Activated naive CD8-positive, alpha-beta T cell treated with anti-CD3 and anti-CD28 coated beads, Interleukin-2, amount 10 ng/mL, durations not matched to agents 7 days and 5 days (primary cell): ENCODE measurements around the gene ATP12A. TPM values are rescaled to one million over a fixed set of nuclear protein-coding genes. Genes with fewer than 3 reads are reported as not detected.

Experiments used
- ATAC-seq: fragments of 150-1000 bp; cut with Tn5 transposase; one replicate; pipeline ENCODE4 v1.10.0; 2021; ENCODE audit warnings: low read depth, moderate library complexity
- POLR2A ChIA-PET: fragments of 350-600 bp; sonication (Branson Sonifier 250); formaldehyde crosslinking; loops from one replicate; lab custom pipeline; 2021; ENCODE audit warnings: antibody characterized with exemption; lab: Charles Lee
- DNase-seq: peaks from one replicate; pipeline ENCODE4 v3.0.0; 2021
- H3K27ac Mint-ChIP-seq: one replicate; pipeline ENCODE4 v1.8.0; 2022; ENCODE audit warnings: mild to moderate bottlenecking, mixed read lengths
- H3K27me3 Mint-ChIP-seq: one replicate; pipeline ENCODE4 v1.8.0; 2022; ENCODE audit warnings: mild to moderate bottlenecking, moderate library complexity, mixed read lengths
- H3K36me3 Mint-ChIP-seq: one replicate; pipeline ENCODE4 v1.8.0; 2021; ENCODE audit warnings: mild to moderate bottlenecking, mixed read lengths
- H3K4me1 Mint-ChIP-seq: one replicate; pipeline ENCODE4 v1.8.0; 2021; ENCODE audit warnings: mixed read lengths
- H3K4me3 Mint-ChIP-seq: one replicate; pipeline ENCODE4 v1.8.0; 2022; ENCODE audit warnings: mild to moderate bottlenecking, moderate library complexity, mixed read lengths
- H3K9me3 Mint-ChIP-seq: one replicate; pipeline ENCODE4 v1.8.0; 2021; ENCODE audit warnings: mixed read lengths
- total RNA-seq, 2 experiments: library from RNA; stranded (reverse); gene quantifications; one replicate each; pipeline ENCODE4 v1.2.3, GENCODE V29; 2021

Gene ATP12A
- total RNA-seq, 2 experiments from 2014 or later: not detected

GRCh38 chr13:24759197-24759596 lies 79.0 kb downstream of the ATP12A start:
- DNase-seq (no peak), ATAC-seq (no peak)
- Mint-ChIP-seq H3K36me3 (no peaks in the 10 kb centered on the region), H3K27ac (no peak overlapping the region), H3K27me3 (peaks cover 28% of the 10 kb centered on the region), H3K9me3 (no peaks in the 10 kb centered on the region), H3K4me1 (no peaks in the 10 kb centered on the region), H3K4me3 (no peak overlapping the region)
- POLR2A ChIA-PET: no interaction called here

Other genes with a start within 250 kb of the ATP12A start
- gene PARP4, start 167.6 kb upstream of the ATP12A start, total RNA-seq: 10 to 100 TPM; 66.3 to 69.4 TPM
- not detected for gene RNF17, start 83.8 kb downstream of the ATP12A start, total RNA-seq